ENCODE data around the gene CHST8. TPM values are rescaled to one million over a fixed set of nuclear protein-coding genes. Genes with fewer than 3 reads are reported as not detected.

CHST8 gene
- total RNA-seq, 4 donors from 2014 or later = 0.66 TPM; not detected in 3

- Histone ChIP-seq H3K4me1 (no peaks in the 10 kb centered on the region), H3K36me3 (no peaks in the 10 kb centered on the region), H3K9me3 (no peaks in the 10 kb centered on the region), H3K27me3 (peaks cover 0 to 40% (median 0%) of the 10 kb centered on the region in 4 donors), H3K27ac (replicated peaks in 1 of 4) (no peak overlapping the region), H3K4me3 (no peak overlapping the region)
- intact Hi-C loops (cut with DNase I) = no loop called here
- WGBS = 78% methylated on average over 8 of the region's 8 CpGs
- no peak for DNase-seq (ENCODE audit: extremely low spot score)
- TF ChIP-seq POLR2A (IDR thresholded peaks at IDR 0.05; ENCODE audit: low read depth) (no peak), EP300 (IDR thresholded peaks at IDR 0.05) (no peak), POLR2AphosphoS5 (IDR thresholded peaks at IDR 0.05) (no peak), CTCF (IDR thresholded peaks at IDR 0.05) (no peak)
Observed at GRCh38 chr19:33703821-33704220, 82.1 kb downstream of the CHST8 start.

- 76% methylated on average over 2 of the region's 2 CpGs for WGBS
- H3K4me1 ChIP-seq = no peaks in the 10 kb centered on the region
- H3K9me3 ChIP-seq = peaks cover 0 to 3% (median under 1%) of the 10 kb centered on the region in 4 donors
- DNase-seq (ENCODE audit: extremely low spot score) = no peak
- intact Hi-C loops (cut with DNase I) = no loop called here
- peaks cover 0 to 35% (median 0%) of the 10 kb centered on the region in 4 donors for H3K27me3 ChIP-seq
- no peak overlapping the region for H3K27ac ChIP-seq (replicated peaks in 1 of 4)
- no peak for TF ChIP-seq EP300 (IDR thresholded peaks at IDR 0.05)
- TF ChIP-seq POLR2A (IDR thresholded peaks at IDR 0.05; ENCODE audit: low read depth) = no peak
- TF ChIP-seq POLR2AphosphoS5 (IDR thresholded peaks at IDR 0.05) = no peak
- TF ChIP-seq CTCF (IDR thresholded peaks at IDR 0.05) = no peak
- H3K36me3 ChIP-seq = no peaks in the 10 kb centered on the region
- H3K4me3 ChIP-seq = no peak overlapping the region
Observed at GRCh38 chr19:33704271-33704670, 82.5 kb downstream of the CHST8 start.

DNA sequence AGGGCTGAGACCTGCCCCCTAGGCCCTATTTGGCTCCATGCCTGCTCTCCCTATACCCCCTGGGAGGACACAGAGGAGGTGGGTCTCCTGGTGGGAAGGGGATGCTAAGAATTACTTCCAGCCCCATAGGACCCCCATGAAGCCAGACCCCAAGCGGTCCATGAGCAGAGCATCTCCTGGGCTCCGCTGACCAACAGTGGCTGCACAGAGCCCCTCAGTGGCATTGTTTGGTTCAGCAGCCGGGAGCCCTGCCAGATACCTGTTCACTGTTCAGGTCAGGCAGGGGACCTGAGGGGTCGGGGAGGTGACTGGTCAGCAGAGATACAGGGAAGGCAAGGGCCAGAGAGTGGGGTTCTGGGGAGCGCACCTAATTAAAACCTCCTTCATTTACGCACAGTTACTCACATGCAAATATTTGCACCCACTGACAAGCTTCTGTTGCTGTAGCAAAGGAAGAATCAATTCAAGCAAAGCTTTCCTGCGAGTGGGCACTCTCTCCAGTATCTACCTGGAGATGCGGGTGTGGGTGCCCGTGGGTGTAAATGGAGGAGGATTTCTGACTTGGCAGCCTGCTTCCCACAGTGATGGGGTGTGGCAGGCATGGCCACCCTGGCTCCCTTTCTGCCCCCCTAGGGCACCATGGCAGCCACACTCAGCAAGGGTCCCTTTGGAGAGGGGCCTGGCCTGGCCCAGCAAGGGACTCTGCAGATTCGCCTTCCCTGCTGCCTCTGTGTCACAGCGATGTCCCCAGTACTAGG lies 83.5 kb downstream of the CHST8 start:
- no peaks in the 10 kb centered on the region for H3K36me3 ChIP-seq
- H3K4me3 ChIP-seq = no peak overlapping the region
- 81% methylated on average over 10 of the region's 11 CpGs for WGBS
- peaks cover 0 to 28% (median 0%) of the 10 kb centered on the region in 4 donors for H3K27me3 ChIP-seq
- TF ChIP-seq POLR2A (IDR thresholded peaks at IDR 0.05; ENCODE audit: low read depth) (no peak), CTCF (IDR thresholded peaks at IDR 0.05) (no peak), POLR2AphosphoS5 (IDR thresholded peaks at IDR 0.05) (no peak), EP300 (IDR thresholded peaks at IDR 0.05) (no peak)
- no peak overlapping the region for H3K27ac ChIP-seq (replicated peaks in 1 of 4)
- H3K9me3 ChIP-seq = peaks cover 0 to 12% (median 5%) of the 10 kb centered on the region in 4 donors
- no peak for DNase-seq (ENCODE audit: extremely low spot score)
- intact Hi-C loops (cut with DNase I) = no loop called here
- H3K4me1 ChIP-seq = no peaks in the 10 kb centered on the region

DNA sequence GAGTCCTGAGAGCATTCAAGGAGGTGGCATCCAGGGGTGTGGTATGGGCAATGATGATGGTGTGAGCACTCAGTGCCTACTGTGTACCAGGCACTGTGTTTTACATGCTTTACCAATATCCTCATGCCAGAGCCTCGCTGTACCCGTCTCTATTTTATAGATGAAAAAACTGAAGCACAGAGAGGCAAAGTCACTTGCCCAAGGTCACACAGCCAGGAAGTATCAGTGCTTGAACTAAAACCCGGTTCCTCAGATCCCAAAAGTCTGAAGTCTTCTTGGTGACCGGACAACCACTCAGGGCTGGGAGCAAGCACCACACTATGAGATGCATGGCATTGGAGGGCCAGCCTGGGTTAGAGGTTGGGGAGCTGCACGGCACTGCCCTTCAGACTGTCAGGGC lies 84.1 kb downstream of the CHST8 start:
- no peak for TF ChIP-seq EP300 (IDR thresholded peaks at IDR 0.05)
- TF ChIP-seq POLR2AphosphoS5 (IDR thresholded peaks at IDR 0.05) = no peak
- Histone ChIP-seq H3K4me1 (no peaks in the 10 kb centered on the region), H3K4me3 (no peak overlapping the region), H3K27ac (replicated peaks in 1 of 4) (no peak overlapping the region), H3K27me3 (peaks cover 0 to 24% (median 0%) of the 10 kb centered on the region in 4 donors), H3K9me3 (peaks cover 0 to 15% (median 6%) of the 10 kb centered on the region in 4 donors), H3K36me3 (no peaks in the 10 kb centered on the region)
- no peak for DNase-seq (ENCODE audit: extremely low spot score)
- 84% methylated on average over 4 of the region's 5 CpGs for WGBS
- intact Hi-C loops (cut with DNase I) = no loop called here

- H3K9me3 ChIP-seq = peaks cover 0 to 15% (median 6%) of the 10 kb centered on the region in 4 donors
- TF ChIP-seq POLR2A (IDR thresholded peaks at IDR 0.05; ENCODE audit: low read depth) (no peak), EP300 (IDR thresholded peaks at IDR 0.05) (no peak), POLR2AphosphoS5 (IDR thresholded peaks at IDR 0.05) (no peak), CTCF (IDR thresholded peaks at IDR 0.05) (no peak)
- H3K4me1 ChIP-seq = no peaks in the 10 kb centered on the region
- no peak for DNase-seq (ENCODE audit: extremely low spot score)
- WGBS = 83% methylated on average over 10 of the region's 10 CpGs
- no peak overlapping the region for H3K27ac ChIP-seq (replicated peaks in 1 of 4)
- no peak overlapping the region for H3K4me3 ChIP-seq
- intact Hi-C loops (cut with DNase I) = no loop called here
- no peaks in the 10 kb centered on the region for H3K36me3 ChIP-seq
- H3K27me3 ChIP-seq = peaks cover 0 to 27% (median 0%) of the 10 kb centered on the region in 4 donors
Observed at GRCh38 chr19:33706631-33707030, 84.9 kb downstream of the CHST8 start.
